KG1 (cell line): ENCODE data around the gene GAS7.

Source experiments
- DNase-seq: peaks from one replicate; lab custom pipeline; 2025; lab: John Stamatoyannopoulos, UW

GAS7 gene

DNA sequence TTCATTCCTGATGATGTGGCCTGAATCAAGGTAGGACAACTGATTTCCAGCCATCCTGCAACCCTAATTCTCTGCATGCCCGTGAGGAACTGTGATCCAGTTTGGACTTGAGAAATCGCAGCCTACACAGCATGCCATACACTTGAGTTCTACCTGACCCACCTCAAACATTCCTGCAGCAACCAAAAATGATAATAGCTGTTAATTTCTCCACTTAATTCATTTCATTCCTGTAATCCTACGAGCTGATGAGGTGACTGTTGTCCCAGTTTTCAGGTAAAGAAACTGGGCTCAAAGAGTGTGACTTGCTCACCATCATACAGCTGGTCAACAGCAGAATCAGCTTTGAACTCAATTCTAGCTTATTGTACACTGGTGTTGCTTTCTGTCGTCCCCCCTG is 2.2 kb upstream of the GAS7 start:
- no peak for DNase-seq

DNA sequence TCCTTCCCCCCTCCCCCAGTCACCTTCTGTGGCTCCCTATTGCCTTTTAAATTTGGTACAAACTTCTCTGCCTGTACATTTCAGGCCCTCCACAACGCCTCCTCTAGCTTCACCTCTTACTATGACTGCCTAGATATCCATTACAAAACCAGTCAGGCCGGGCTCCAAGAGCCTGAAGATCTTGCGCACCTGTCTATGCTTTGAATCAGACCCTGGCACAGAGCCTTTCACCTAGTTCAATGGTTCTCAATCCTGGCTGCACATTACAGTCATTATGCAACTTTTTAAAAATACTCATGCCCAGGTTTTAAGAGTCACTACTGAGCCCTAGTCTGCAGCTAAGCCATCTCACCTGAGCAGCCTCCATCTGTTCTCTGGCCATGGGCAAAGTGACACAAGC is 1.6 kb upstream of the GAS7 start:
- DNase-seq = no peak

GRCh38 chr17:10197721-10198508 is 491 bp downstream of the GAS7 start:
- no peak for DNase-seq

DNA sequence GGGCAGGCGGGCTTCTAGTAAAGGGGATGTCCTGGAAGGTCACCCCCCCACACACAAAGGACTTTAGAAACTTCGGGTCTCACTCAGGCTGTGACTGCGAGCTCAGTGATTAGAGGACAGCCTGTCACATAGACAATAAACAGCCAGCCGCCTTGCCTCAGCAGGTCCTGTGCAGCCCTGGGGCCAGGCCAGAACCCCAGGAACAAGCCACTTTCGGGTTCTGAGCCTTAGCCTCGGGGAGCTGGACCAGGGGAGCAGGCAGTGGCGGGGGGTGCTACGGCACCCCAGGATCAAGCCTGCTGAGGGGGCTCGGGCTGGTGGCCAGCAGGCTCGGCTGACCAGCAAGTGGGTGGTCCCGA is 1.1 kb downstream of the GAS7 start:
- DNase-seq = no peak

DNA sequence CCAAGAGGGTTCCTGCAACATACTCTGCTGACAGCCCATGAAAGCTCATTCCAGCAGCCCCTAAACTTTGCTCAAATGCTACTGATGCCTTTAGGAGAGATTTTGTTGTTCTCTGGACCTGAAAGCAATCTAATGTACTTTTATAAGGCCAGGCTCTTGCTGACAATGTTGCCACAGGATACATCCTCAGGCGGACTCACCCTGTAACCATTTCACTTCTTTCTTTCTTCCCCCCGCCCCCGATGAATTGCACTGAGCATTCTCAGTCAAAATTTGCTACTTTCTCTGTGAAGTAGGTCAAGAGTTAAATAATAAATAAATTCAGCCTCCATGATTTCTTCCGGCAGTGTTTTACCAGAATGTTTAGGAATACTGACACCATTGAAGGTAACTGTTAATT is 1.5 kb downstream of the GAS7 start:
- DNase-seq = no peak

GRCh38 chr17:10196384-10196895 is 2.0 kb downstream of the GAS7 start:
- DNase-seq = no peak

DNA sequence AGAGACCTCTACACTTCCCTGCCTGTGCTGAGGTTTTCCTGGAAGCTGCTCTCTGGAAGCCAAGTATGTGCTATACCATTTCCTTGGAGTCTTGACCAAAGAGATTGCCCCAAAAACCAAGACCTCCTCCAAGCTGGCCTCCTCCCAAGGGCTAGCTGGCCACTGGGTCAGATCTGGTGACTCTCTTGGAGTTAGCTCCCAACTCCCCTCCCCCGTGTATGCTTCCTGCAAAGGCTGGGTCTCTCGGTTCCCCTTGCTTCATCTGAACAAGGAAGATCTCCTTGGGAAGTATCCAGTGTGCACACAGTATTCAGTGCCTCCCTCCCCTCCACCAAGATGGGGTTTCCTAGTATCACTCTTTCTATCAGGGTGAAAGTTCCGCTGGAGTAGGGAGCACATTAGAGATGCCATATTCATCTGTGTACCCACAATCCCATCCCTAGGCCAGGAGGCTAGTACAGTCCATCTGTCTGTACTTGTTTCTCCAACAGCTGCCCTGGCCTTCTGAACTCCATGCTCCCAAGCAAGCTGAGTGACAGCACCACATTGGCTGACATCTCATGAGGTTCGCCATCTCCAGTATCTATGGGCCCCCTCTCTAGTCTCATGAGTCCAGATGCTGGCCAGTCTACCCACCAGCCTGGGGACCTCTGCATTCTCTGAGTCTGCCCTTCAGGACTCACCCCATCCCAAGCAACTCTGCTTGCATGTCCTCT is 3.2 kb downstream of the GAS7 start:
- DNase-seq = no peak

GRCh38 chr17:10193632-10194031 is 4.8 kb downstream of the GAS7 start:
- no peak for DNase-seq

DNA sequence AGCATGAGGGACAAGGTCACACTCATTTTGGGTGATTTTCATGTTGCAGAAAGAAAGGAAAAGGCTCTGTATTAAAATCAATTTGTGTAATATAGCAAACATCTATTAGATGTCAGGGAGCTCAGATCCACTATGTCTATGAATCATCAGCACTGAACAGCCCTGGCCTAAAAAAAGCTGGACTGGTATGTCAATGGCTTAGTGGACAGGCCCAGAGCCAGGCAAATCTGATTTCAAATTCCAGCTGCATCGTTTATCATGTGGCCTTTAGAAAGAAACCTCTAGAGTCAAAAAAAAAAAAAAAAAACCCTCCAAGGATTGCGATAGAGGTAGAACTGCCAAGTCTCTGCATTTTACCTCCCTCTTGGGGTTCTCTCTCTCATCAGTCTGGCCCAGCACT is 5.4 kb downstream of the GAS7 start:
- DNase-seq = no peak

DNA sequence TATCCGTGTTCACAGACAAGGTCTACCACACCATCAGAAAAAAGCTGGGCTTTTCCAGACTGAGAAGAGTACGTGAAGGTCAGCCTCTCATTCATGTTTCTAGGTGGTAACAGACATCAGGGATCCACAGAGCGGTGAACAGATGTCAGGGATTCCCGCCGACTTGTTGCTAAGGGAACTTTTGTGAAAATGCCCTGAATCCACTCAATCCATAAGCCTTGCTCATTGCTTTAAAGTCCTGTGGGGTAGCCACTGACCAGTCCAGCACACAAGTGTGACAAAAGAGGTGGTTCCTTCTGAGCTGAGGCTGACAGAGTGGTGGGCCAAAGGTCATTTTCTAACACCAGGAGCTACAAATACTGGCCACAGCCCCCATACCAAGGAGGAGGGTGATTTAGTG is 5.9 kb downstream of the GAS7 start:
- DNase-seq = no peak

DNA sequence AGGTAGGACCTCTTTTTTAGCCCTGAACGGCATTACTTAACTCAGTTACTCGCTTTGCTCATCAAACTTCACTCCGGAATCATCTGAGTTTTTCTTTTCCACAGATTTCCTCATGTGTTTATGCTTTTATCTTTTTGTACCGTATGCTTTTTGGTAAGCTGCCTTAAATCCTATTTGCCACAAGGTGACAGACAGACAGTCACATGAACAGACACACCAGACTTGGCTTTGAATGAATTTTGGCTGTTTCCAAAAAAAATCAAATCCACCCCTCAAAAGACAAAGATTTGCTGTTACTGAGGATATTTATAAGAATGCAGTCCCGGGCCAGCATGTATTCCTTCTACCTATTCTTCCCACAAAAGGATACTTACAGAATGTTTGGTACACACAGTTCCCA is 10.9 kb downstream of the GAS7 start:
- no peak for DNase-seq

DNA sequence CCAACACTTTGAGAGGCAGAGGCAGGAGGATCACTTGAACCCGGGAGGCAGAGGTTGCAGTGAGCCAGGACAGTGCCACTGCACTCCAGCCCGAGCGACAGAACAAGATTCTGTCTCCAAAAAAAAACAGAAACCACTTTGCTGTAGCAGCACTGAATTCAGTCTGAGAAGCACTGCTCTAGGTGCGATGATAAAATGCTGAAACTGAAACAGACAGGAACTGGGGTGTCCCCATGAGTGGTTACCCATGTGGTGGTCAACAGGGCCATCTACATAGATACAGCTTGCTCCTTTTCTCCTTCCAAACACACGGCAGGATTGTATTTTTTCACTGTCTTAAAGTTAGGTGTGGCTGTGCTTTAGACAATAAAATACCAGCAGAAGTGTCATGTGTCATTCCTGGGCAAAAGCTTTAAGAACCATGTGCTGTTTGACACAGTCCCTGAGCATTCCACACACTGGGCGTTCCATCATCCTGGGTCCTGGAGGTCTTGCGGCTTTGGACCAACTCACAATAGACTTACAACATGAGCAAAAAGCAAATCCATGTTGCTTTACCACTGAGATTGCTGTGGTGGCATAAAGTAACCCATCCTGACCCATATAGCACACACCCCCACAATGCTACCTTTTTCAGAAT is 11.5 kb downstream of the GAS7 start:
- no peak for DNase-seq

GRCh38 chr17:10183931-10184930 is 14.2 kb downstream of the GAS7 start:
- no peak for DNase-seq

GRCh38 chr17:10182785-10183184 is 15.6 kb downstream of the GAS7 start:
- DNase-seq = no peak

DNA sequence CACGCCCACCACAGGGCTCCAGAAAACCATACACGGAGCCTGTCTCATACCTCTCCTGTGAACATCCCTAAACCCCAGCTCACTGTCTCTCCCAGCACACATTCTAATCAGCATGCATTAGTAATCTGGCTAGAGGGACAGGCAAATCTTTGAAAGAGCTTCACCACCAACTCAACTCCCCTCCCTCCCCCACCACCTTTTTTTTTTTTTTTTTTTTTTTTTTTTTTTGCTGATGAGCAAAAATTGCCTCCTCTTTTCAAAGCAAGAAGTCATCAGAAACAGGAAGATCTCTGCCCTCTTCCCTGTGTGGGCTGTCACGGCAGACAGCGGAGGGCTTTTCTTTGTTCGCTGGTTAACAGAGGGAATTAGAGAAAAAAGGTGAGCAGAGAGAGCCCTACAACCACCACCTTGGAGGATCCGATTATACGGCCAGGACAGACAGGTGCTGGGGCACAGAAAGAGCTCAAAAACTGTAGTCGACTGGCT is 19.9 kb downstream of the GAS7 start:
- DNase-seq = no peak

DNA sequence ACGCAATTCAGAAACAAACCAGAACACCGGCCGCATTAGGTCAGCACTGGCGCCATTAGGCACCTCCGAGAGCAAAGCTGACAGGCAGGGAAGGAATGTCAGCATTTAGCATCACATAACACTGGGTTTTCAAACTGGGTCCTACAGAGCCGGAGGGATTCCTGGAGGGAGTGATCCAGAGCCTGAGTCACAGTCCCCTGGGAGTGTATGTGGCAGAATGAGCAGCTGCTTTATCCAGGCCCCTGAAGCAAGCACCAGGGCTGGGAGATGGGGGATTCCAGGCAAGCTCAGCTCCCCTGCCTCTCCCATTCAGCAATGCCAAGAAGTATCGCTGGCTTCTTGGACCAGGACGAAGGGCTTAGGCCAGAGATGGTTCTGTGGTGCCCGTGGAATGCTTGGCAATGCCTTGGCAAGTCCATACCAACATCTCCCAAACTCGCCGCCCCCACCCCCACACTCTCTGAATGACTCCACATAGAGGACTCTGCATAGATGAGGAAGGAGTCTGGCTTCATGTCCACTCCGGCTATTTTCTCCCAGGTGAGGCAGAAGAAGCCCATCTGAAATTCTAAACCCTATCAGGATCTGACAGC is 20.4 kb downstream of the GAS7 start:
- no peak for DNase-seq

GRCh38 chr17:10177131-10177912 is 21.1 kb downstream of the GAS7 start:
- no peak for DNase-seq

DNA sequence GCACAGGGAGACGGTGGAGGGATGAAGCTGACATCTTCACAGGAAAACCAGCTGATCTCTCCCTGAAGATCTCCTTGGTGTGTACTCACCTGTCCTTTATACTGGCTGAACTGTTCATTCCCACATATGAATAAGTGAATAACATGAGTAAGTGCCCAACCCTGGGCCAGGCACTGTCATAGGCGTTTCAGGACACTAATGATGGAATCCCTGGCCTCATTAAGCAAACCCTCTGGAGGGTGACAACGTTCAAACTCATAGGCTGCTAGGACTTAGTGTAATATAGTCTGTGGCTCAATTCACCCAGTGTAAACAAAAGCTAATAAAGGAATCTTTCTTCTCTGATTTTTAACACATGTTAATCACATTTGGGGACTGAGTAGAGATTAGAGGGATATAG is 24.5 kb downstream of the GAS7 start:
- DNase-seq = no peak

DNA sequence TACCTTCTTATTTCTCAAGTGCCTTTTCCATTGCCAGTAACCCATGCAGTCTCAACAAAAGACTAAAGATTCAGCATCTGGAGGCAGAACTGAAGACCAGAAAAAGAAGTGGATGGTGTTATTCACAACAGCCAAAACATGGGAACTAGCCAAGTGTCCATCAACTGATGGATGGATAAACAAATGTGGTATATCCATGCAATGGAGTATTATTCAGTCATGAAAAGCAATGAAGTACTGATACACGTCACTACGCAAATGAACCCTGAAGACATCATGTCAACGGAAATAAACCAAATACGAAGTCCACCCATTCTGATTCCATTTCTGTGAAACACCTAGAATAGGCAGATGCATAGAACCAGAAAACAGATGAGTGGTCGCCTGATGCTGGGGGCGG is 25.6 kb downstream of the GAS7 start:
- no peak for DNase-seq

GRCh38 chr17:10172241-10172741 is 26.1 kb downstream of the GAS7 start:
- DNase-seq = no peak
